Skeletal muscle cell (primary cell): ENCODE data around the gene SCART1.
"Not testable (repeated sequence)": the region's sequence is repeated elsewhere in the genome, so short reads cannot be mapped to it uniquely, and the experiment has no call there.

Experiments used
- DNase-seq: peaks from one replicate; pipeline ENCODE4 v3.0.0-alpha.2; 2010; ENCODE audit warnings: low read depth
- H3K4me3 ChIP-seq: 2 replicates; pipeline ENCODE4 v1.5.1; 2011; ENCODE audit warnings: low read depth, mild to moderate bottlenecking, control low read depth, low read length, moderate library complexity

SCART1 gene

DNA sequence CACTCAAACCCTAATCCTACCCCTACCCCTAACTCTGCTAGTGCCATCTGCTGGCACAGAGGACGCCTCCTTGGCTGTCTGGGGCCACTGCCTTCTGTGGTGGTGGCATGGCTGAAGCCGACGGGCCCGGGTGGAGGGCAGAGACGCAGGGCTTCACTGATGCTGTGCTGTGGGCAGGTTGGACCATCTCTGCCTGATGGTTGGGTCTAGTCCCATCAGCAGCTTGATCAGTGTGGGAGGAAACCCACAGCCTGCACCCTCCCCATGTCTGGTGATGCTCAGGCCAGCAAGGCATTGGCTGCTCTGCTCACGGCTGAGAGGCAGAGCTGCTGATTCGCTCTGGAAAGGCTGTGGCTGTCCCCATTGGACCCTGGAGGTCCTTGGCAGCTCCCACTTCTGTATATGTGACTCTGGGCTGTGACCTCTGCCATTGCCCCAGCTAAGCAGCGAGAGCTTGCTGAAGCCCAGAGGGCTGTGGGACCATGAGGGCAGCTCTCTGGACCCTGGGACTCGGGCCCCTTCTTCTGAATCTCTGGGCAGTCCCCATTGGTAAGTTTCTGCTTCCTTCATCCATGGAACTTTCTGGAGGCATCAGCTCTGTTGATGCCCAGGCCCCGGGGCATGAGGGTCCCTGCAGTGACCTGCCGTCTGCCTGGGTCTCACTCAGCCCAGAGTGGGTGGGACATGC, at the start of gene SCART1:
TSS of gene SCART1 (plus strand) at position 430 of the 688 bp plus-strand sequence. CDS start at position 483, 53 bp downstream.
- no peak within 1 kb of the TSS for H3K4me3 ChIP-seq
- DNase-seq: no peak

GRCh38 chr10:133405272-133405671, 48.5 kb upstream of the SCART1 start:
- no peak overlapping the region for H3K4me3 ChIP-seq
- DNase-seq: no peak

- no peak overlapping the region for H3K4me3 ChIP-seq
- no peak for DNase-seq
Measured at GRCh38 chr10:133405844-133406527, 47.8 kb upstream of the SCART1 start.

GRCh38 chr10:133411523-133412380, 42.0 kb upstream of the SCART1 start:
- no peak for DNase-seq
- H3K4me3 ChIP-seq: no peak overlapping the region

GRCh38 chr10:133412381-133412711, 41.4 kb upstream of the SCART1 start:
- no peak overlapping the region for H3K4me3 ChIP-seq
- DNase-seq: no peak

DNA sequence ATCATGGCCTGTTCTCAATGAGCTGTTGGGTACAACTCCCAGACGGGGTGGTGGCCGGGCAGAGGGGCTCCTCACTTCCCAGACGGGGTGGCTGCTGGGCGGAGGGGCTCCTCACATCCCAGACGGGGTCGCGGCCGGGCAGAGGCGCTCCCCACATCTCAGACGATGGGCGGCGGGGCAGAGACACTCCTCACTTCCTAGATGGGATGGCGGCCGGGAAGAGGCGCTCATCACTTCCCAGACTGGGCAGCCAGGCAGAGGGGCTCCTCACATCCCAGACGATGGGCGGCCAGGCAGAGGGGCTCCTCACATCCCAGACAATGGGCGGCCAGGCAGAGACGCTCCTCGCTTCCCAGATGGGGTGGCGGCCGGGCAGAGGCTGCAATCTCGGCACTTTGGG, 39.3 kb upstream of the SCART1 start:
- not testable (repeated sequence) for DNase-seq

DNA sequence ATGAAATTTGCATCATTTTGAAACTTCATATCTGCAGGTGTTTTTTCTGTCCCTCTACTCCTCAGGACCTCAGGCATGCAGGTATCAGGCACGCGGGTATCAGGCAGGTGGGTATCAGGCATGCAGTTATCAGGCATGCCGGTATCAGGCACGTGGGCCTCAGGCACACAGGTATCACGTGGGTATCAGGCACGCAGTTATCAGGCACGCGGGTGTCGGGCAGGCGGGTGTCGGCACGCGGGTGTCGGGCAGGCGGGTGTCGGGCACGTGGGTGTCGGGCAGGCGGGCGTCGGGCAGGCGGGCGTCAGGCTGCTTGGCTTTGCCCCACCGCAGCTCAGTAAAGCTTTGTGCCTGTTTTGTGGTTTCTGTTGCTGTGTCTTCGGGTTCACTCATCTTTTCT, 38.0 kb upstream of the SCART1 start:
- no peak for DNase-seq
- no peak overlapping the region for H3K4me3 ChIP-seq

More for the DNA sequence above, 39.3 kb upstream of the SCART1 start:
- not testable (repeated sequence) for H3K4me3 ChIP-seq

DNA sequence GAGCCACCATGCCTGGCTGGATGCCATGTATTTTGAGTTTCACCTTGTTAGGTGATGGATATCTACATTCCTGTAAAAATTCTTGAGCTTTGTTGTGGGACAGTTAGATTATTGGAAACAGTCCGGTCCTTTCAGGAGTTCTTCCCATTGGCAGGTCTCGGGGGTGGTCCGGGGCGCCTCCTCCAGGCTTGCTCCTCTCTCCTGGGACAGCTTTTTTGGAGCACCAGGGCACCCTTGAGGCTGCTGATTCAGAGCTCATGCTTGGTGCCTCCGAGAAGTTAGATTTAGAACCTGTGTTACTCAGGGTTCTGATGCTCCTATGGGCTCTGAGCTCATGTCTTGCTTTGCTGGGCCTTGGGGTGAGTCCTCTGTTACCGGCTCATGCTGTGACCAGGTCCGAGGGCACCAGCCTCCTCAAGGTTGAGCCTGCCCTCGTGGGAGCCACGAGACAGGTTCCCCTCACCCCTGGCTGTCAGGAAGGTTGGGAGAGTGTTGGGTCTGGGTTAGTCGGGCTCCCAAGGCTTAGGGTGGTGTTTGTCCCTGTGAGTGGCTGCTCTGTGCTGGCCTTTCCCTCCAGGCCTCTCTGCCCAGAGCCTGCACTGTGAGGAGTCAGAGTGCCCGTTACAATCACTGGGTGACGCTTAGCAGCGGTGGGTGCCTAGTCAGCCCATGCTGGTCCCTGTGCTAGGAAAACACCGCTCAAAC, 35.3 kb upstream of the SCART1 start:
- H3K4me3 ChIP-seq: no peak overlapping the region
- no peak for DNase-seq

DNA sequence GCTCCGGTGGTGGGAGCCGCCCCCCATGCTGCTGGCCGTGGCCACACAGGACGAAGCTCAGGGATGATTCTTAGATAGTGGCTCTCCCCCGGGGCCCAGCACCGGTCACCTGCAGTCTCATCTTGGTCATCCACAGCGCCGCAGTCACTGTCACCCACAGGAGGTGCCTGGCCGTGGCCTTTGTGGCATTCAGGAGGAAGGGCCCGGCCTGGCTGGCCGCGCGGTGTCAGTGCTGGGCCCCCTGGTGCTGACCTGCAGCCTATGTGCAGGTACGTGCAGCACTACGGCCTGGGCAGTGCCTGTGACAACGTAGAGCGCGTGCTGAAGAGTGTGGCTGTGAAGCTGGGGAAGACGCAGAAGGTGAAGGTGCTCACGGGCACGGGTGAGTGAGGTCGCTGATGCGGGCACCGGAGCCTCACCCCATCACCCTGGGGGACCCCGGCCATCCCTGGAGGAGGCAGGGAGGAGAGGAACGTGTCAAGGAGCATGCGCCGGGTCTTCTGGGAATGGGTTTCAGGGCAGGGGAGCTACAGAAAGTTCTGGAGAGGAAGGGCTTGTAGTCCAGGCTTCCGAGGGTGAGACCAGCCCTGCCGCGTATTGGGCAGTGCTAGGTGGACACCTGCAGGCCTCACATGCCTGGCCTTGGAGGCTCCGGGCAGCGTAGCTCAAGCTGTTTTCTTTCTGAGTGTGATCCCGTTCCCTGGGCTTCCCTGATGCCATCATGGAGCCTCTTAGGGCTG, 34.4 kb upstream of the SCART1 start:
- H3K4me3 ChIP-seq: no peak overlapping the region
- DNase-seq: no peak

DNA sequence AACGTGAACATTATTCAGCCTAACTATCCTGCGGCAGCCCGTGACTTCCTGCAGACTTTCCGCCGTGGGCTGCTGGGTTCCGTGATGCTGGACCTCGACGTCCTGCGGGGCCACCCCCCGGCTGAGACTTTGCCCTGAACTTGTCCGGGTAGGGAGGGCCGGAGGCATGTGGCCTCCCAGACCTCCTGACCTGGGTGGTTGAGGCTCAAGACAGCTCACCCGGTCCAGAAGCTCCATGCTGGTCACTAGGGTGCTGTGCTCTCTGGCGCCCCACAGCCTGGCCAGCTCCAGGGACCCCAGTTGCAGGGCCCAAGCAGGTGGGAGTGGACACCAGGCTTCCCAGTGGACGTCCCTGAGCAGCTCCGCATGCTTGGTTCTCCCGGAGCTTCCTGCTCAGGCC, 33.7 kb upstream of the SCART1 start:
- H3K4me3 ChIP-seq: no peak overlapping the region
- DNase-seq: no peak

DNA sequence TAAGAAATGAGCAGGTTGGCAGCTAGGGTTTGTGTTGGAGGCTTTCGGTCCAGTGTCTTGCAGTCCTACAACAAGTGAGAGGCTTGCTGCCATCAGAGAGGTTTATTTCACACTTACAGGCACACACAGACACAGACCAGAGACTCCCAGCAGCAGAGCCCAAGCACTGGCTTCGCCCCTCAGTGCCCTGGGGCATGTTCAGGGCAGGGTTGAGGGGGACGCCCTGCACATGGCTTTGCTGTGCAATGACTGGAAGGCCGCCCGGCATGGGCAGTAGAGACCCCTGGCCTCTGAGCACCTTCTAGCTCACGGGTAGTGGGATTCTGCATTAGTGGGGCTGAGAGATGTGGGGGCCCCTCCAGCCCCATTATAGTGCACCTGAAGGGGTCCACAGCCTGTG, 33.2 kb upstream of the SCART1 start:
- DNase-seq: no peak
- no peak overlapping the region for H3K4me3 ChIP-seq

DNA sequence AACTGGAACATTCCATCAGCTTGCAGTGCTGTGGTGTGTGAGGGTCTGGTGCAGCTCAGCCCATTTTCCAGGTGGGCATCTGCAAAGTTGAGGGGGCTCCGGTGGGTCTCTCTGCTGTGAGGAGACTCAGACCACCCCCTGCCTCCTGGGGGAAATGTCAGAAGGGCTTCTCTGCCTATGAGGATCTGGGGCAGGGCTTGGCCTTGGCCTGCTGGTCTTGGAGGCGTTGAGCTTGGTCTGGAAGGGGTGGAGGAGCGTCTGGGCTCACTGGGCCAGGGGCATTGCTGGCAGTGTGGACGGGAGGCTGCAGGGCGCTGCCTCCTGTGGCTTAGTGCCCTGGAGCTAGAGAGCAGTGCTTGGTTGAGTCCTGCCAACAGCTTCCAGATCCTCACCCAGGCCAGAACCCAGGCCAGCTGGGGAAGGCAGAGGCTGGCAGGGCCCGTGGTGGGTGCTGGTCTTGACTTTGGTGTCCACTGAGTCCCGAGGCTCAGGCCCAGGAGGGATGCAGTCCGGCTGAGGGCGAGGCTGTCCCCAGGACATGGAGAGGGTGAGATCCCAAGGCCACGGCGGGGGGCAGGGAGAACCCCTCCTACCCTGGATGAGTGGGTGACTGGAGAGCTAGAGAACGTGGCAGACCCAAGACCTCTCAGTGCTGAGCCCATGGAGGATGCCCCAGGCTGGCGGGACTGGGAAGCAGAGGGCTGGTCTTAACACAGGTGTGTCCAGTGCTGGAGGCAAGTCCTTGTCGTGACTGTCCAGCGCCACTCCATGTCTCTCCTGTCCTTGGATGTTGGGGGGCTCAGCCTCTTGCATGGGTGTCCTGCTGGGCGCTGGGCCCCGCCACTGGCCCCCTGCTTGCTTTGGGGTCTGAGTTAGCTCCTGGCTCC, 32.2 kb upstream of the SCART1 start:
- no peak overlapping the region for H3K4me3 ChIP-seq
- DNase-seq: no peak

DNA sequence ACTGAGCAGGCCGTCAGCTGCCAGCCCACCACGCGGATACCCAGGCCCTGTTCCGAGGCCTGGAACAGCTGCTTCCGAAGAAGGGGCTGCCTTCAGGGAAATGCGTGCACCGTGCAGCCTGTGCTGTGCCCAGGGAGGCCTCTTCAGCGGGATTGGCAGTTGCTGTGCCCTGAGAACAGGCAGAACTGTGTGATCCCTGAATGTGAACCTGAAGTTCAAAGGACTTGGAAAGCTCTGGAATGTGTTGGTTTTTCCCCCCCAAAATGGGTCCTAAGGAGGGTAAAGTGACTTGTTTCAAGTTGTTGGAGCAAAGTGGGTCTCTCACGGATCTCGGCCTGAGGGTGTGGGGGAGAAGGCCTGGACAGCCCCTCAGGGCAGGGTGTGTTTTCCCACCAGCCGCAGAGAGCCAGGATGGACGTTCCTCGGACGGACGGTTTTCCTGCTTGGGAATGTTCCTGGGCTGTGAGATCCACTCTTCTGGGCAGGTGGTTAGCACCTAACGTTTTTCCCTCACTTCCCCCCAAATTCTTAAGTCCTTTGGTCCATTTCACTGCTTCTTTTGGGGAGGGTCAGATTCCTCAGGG, 31.4 kb upstream of the SCART1 start:
- DNase-seq: no peak
- no peak overlapping the region for H3K4me3 ChIP-seq

DNA sequence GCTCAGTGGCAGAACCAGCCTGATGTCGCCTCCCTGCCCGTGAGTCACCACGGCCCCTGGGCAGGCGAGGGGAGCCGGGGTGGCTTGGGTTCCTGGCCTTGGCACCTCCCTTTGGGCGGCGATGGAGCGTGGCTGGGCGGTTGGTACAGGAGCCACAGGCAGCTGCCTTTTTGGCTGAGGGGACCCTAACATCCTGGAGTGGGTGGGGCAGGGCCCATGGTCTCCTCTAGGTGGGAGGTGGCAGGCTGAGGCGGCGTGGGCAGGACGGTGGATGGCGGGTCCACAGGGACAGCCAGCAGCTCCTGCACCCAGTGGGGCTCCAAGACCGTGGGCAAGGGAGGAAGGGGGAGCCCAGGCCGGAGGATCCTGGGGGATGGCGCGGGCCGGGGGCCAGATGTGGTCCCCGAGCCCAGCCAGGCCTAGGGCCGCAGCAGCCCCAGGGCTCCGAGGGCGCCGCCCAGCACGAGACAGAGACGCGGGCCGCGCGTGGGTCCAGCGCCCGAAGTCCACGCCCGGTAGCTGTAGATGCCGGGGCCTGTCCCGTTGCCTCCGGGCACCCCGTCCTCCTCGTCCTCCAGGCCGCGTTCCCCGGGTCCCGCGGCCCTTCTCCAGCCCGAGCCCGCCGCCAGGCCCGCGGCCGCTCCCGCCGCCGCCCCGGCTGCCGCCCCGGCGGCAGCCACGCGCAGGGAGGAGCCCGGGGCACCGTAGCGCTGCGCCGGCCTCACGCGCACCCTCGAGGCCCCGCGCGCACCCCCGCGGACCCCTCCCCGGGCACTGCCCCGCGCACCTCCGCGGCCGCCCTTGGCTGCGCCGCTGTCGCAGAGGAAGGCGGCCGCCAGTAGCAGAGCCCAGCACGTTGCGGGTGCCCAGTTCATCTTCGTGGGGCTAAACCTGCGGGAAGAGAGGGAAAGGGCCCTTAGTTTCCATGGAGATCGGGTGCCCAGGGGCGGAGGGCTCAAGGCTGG, 30.7 kb upstream of the SCART1 start:
- no peak for DNase-seq
- peak overlapping the region; percentile 37 for H3K4me3 ChIP-seq

GRCh38 chr10:133424102-133424501, 29.6 kb upstream of the SCART1 start:
- H3K4me3 ChIP-seq: peak overlapping the region; percentile 28
- DNase-seq: not testable (repeated sequence)

- H3K4me3 ChIP-seq: peak within 1 kb of the TSS; percentile 37
- DNase-seq: not testable (repeated sequence)
Measured at GRCh38 chr10:133424601-133425000, 29.1 kb upstream of the SCART1 start, which contains the start of gene SPRN. Gene SPRN, minus strand, starts transcription at chr10:133424625. Its CDS starts 944 bp downstream, at chr10:133423681.

GRCh38 chr10:133429571-133429970, 24.2 kb upstream of the SCART1 start:
- not testable (repeated sequence) for DNase-seq

More at GRCh38 chr10:133429571-133429970, 24.2 kb upstream of the SCART1 start:
- H3K4me3 ChIP-seq: not testable (repeated sequence)
